HuH-7.5 (cell line): ENCODE data around the gene TGFBR1.
"Not testable (repeated sequence)": the region's sequence is repeated elsewhere in the genome, so short reads cannot be mapped to it uniquely, and the experiment has no call there.

Source experiments
- DNase-seq: peaks from one replicate; pipeline ENCODE4 v3.0.0; 2011; ENCODE audit warnings: low spot score

Gene TGFBR1

GRCh38 chr9:99189887-99190596, 85.1 kb downstream of the TGFBR1 start:
- no peak for DNase-seq

DNA sequence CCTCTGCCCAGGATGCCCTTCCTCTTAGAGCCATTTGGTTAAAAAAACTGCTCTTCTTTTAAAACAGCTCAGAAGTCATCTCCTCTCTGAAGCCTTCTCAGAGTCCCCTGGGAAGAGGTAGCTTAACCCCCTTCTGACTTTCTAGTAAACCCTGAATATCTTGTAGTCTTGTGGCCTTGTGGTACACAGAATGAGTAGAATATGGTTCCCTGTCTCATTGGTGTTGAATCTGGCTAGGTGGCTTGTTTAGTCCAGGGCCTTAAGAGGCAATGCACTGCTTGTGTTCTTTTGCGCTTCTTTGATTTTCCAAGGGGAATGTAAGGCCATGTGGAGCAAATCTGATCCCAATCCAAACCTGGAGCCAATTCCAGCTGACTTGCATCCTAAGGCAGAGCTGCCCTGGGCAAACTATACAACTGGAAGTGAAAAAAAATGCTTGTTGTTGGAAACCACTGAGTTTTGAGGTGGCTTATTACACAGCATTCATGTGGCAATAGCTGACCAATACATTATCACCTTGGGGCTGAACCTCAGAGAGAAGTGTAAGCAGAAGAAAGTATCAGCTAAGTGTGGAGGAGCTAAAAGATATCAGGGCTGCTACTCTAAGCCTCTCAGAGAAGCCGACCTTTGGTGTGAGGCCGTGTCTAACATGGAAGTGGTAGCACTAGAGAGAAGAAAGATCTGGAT, 85.8 kb downstream of the TGFBR1 start:
- no peak for DNase-seq

- DNase-seq, result no peak
Measured at GRCh38 chr9:99192786-99193465, 88.0 kb downstream of the TGFBR1 start.

DNA sequence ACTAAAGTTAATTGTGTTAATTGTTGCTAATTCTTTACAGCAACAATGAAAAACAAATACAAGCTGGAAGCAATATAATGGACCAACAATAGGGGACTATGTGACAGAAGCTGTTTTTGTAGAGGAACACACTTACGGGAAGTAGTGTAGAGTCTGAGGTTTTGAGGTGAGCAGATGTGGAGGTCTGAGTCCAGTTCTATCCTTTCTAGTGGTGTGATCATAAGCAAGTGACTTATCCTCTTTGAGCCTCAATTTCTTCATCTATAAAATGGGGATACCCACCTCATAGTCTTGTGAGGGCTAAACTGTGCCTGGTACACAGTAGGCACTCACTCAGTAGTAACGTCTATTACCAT, 88.5 kb downstream of the TGFBR1 start:
- DNase-seq, result no peak

- DNase-seq, result not testable (repeated sequence)
Measured at GRCh38 chr9:99196484-99196883, 91.6 kb downstream of the TGFBR1 start.

DNA sequence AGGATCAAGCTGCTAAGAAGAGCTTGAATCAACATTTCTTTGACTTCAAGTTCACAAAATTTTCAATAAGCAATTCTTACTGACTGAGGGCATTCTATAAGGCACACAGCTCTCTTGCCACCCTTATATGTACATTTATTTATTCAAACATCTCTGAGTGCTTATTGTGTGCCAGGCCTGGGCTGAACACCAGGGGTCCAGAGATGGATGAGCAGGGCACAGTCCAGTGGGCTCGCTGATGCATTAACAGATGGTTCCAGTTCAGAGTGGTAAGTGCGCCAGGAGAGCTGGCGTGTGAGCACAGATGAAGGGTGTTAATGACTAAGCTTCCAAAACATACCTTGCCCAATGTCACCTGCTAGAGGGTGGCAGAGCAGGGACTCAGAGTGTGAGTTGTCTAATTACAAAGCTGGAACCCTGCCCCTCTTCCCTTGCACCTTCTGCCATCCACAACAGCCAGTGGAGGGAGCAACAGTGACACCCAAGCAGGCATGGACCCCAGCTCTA, 92.3 kb downstream of the TGFBR1 start:
- DNase-seq, result no peak

- no peak for DNase-seq
Measured at GRCh38 chr9:99197987-99198386, 93.1 kb downstream of the TGFBR1 start.

- no peak for DNase-seq
Measured at GRCh38 chr9:99199938-99200539, 95.1 kb downstream of the TGFBR1 start.

GRCh38 chr9:99201603-99202002, 96.7 kb downstream of the TGFBR1 start:
- DNase-seq, result no peak
